ENCODE results near the gene NMT2. TPM values are rescaled to one million over a fixed set of nuclear protein-coding genes. Genes with fewer than 3 reads are reported as not detected.
A peak's percentile ranks its signal among the peaks of the same experiment; 100 is the strongest.
"Not testable (repeated sequence)": the region's sequence is repeated elsewhere in the genome, so short reads cannot be mapped to it uniquely, and the experiment has no call there.

Gene NMT2
- total RNA-seq, 4 donors from 2014 or later = 15.7 to 19.4 (median 18.4) TPM

- Histone ChIP-seq H3K36me3 (peaks cover 0 to 25% of the 10 kb centered on the region in 2 donors), H3K27ac (no peak overlapping the region), H3K4me3 (no peak overlapping the region), H3K27me3 (no peaks in the 10 kb centered on the region), H3K4me1 (peaks cover 0 to 11% (median 0%) of the 10 kb centered on the region in 3 donors), H3K9me3 (no peaks in the 10 kb centered on the region)
- WGBS, 2 donors (ENCODE audit: low coverage in 1 of 2) = 74% methylated on average over 4 of the region's 8 CpGs; no CpG with 5 or more reads in 1 of the 2 donors
- no peak for ATAC-seq
- TF ChIP-seq POLR2A (IDR thresholded peaks at IDR 0.05) (no peak), CTCF (IDR thresholded peaks at IDR 0.05) (no peak), EP300 (IDR thresholded peaks at IDR 0.05) (no peak), POLR2AphosphoS5 (IDR thresholded peaks at IDR 0.05) (no peak)
Measured at GRCh38 chr10:15210521-15210920, 42.0 kb upstream of the NMT2 start.

- ATAC-seq = peak; percentile 72
- 2 to 54% methylated on average over 3 to 6 of the region's 14 CpGs for WGBS, 2 donors (ENCODE audit: low coverage in 1 of 2)
- Histone ChIP-seq H3K9me3 (no peaks in the 10 kb centered on the region), H3K36me3 (peaks cover 0 to 25% of the 10 kb centered on the region in 2 donors), H3K4me1 (peaks cover 0 to 11% (median 0%) of the 10 kb centered on the region in 3 donors), H3K27ac (no peak overlapping the region), H3K27me3 (no peaks in the 10 kb centered on the region), H3K4me3 (no peak overlapping the region)
- TF ChIP-seq CTCF (IDR thresholded peaks at IDR 0.05) (peak; percentile 67 to 85 (median 79)), POLR2A (IDR thresholded peaks at IDR 0.05) (no peak)
Measured at GRCh38 chr10:15209827-15210509, 41.5 kb upstream of the NMT2 start.

GRCh38 chr10:15208221-15208620 lies 39.7 kb upstream of the NMT2 start:
- no peaks in the 10 kb centered on the region for H3K9me3 ChIP-seq
- H3K4me3 ChIP-seq = no peak overlapping the region
- H3K27me3 ChIP-seq = no peaks in the 10 kb centered on the region
- peaks cover 0 to 12% of the 10 kb centered on the region in 2 donors for H3K36me3 ChIP-seq
- no peak for ATAC-seq
- H3K27ac ChIP-seq = no peak overlapping the region
- TF ChIP-seq POLR2A (IDR thresholded peaks at IDR 0.05) (no peak), CTCF (IDR thresholded peaks at IDR 0.05) (no peak), POLR2AphosphoS5 (IDR thresholded peaks at IDR 0.05) (no peak), EP300 (IDR thresholded peaks at IDR 0.05) (no peak)
- H3K4me1 ChIP-seq = peaks cover 0 to 11% (median 0%) of the 10 kb centered on the region in 3 donors
- WGBS, 2 donors (ENCODE audit: low coverage in 1 of 2) = 100% methylated on average over 1 of the region's 2 CpGs; no CpG with 5 or more reads in 1 of the 2 donors

- not testable (repeated sequence) for H3K27ac ChIP-seq, H3K36me3 ChIP-seq, H3K9me3 ChIP-seq, ATAC-seq, H3K4me3 ChIP-seq, H3K27me3 ChIP-seq
- peaks cover 0 to 11% (median 0%) of the 10 kb centered on the region in 3 donors for H3K4me1 ChIP-seq
- 95 to 96% methylated on average over 3 to 4 of the region's 4 CpGs for WGBS, 2 donors (ENCODE audit: low coverage in 1 of 2)
Measured at GRCh38 chr10:15207410-15207809, 38.9 kb upstream of the NMT2 start.

GRCh38 chr10:15202639-15203038 lies 34.1 kb upstream of the NMT2 start:
- Histone ChIP-seq H3K27ac (no peak overlapping the region), H3K4me1 (peaks cover 0 to 7% (median 0%) of the 10 kb centered on the region in 3 donors), H3K27me3 (no peaks in the 10 kb centered on the region), H3K4me3 (no peak overlapping the region), H3K9me3 (no peaks in the 10 kb centered on the region), H3K36me3 (no peaks in the 10 kb centered on the region)
- no peak for TF ChIP-seq POLR2AphosphoS5 (IDR thresholded peaks at IDR 0.05)
- no peak for TF ChIP-seq CTCF (IDR thresholded peaks at IDR 0.05)
- no peak for TF ChIP-seq POLR2A (IDR thresholded peaks at IDR 0.05)
- TF ChIP-seq EP300 (IDR thresholded peaks at IDR 0.05) = no peak
- WGBS, 2 donors (ENCODE audit: low coverage in 1 of 2) = 88 to 100% methylated on average over 2 of the region's 2 CpGs
- ATAC-seq = no peak

GRCh38 chr10:15202301-15202621 lies 33.8 kb upstream of the NMT2 start:
- not testable (repeated sequence) for H3K36me3 ChIP-seq, H3K9me3 ChIP-seq, ATAC-seq, H3K4me3 ChIP-seq, H3K27ac ChIP-seq, H3K4me1 ChIP-seq, H3K27me3 ChIP-seq
- 93 to 100% methylated on average over 1 to 3 of the region's 8 CpGs for WGBS, 2 donors (ENCODE audit: low coverage in 1 of 2)
